Natural killer cell treated with Interleukin-12 subunit alpha and Interleukin-12 subunit beta and Interleukin-15 and Interleukin-18, amount 100 ng/mL, for 72 hours (primary cell): ENCODE measurements around the gene PRUNE1. TPM values are rescaled to one million over a fixed set of nuclear protein-coding genes. Genes with fewer than 3 reads are reported as not detected.
A peak's percentile ranks its signal among the peaks of the same experiment; 100 is the strongest.

Source experiments
- ATAC-seq, 2 donors: fragments of 150-1000 bp; cut with Tn5 transposase in 1 of 2; sonication (Bioruptor Pico), chemical (Tn5 transposase) in 1 of 2; 2 replicates each; pipeline ENCODE4 v1.10.0; 2021
- DNase-seq: peaks from one replicate; pipeline ENCODE4 v3.0.0; 2022; ENCODE audit warnings: low spot score
- H3K27ac Mint-ChIP-seq, 2 donors: 1 replicate in 1 of 2; 2 replicates in 1 of 2; pipeline ENCODE4 v1.8.0; 2022; ENCODE audit warnings: mixed read lengths in 2 of 2, mild to moderate bottlenecking in 1 of 2, moderate library complexity in 1 of 2
- H3K27me3 Mint-ChIP-seq, 2 donors: 1 replicate in 1 of 2; 2 replicates in 1 of 2; pipeline ENCODE4 v1.8.0; 2022; ENCODE audit warnings: mixed read lengths in 2 of 2
- H3K36me3 Mint-ChIP-seq: one replicate; pipeline ENCODE4 v1.8.0; 2022; ENCODE audit warnings: mixed read lengths
- H3K4me1 Mint-ChIP-seq, 2 donors: 1 replicate in 1 of 2; 2 replicates in 1 of 2; pipeline ENCODE4 v1.8.0; 2022; ENCODE audit warnings: low read depth in 2 of 2, mixed read lengths in 2 of 2, mild to moderate bottlenecking in 1 of 2
- H3K4me3 Mint-ChIP-seq: one replicate; pipeline ENCODE4 v1.8.0; 2022; ENCODE audit warnings: mixed read lengths
- H3K9me3 Mint-ChIP-seq: 2 replicates; pipeline ENCODE4 v1.8.0; 2022; ENCODE audit warnings: mixed read lengths
- total RNA-seq, 2 donors: library from RNA; stranded (reverse); gene quantifications; one replicate each; pipeline ENCODE4 v1.2.3, GENCODE V29; 2022

PRUNE1 gene
- total RNA-seq, 2 donors from 2014 or later, result 12.7 to 13.1 TPM

DNA sequence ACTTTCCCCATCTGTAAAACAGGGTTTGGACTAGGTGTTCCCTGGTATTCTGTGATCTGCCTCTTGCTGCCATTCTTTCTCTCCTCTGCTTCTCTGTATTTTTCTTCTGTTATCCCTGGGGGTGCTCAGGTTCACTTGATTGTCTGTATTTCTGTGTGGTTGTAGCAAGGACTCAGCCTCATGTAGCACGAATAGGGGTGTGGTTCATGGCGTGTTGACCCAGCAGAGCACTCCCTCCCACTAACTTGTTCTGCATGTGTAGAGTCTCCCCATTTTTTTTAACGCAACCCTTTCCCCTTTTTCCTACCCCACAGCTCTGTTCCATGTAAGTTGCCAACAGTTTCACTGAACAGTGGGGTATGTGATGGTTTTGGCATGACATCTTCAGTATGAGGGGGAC lies 26.9 kb downstream of the PRUNE1 start:
- H3K9me3 Mint-ChIP-seq, result no peaks in the 10 kb centered on the region
- no peak overlapping the region for H3K27ac Mint-ChIP-seq
- DNase-seq, result no peak
- ATAC-seq, result no peak
- H3K27me3 Mint-ChIP-seq, result no peaks in the 10 kb centered on the region
- peaks cover 28% of the 10 kb centered on the region for H3K36me3 Mint-ChIP-seq
- peaks cover 0 to 2% of the 10 kb centered on the region in 2 donors for H3K4me1 Mint-ChIP-seq
- no peak overlapping the region for H3K4me3 Mint-ChIP-seq

DNA sequence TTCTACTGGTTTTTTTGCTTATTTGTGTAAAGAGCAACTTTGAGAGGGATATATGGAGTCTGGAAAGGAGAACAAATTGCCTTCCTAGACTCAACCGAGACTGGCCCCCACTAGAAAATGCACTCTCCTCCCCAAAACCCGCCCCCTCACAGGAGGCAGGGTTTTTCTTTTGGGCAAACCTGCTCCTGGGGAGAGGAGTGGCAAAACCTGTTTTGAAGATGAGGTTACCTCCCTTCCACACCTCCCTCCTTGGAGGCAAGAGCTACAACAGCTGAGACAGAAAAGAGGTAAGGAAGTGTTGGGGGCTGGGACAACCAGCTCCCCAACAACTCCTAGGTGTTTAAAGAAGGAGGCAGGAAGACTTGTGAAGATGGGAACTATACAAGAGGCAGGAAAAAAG lies 28.1 kb downstream of the PRUNE1 start, which contains the start of gene BNIPL:
BNIPL (plus strand) TSS at position 231 of the 400 bp plus-strand sequence; CDS start at position 371, 140 bp downstream.
- H3K9me3 Mint-ChIP-seq, result no peaks in the 10 kb centered on the region
- H3K4me3 Mint-ChIP-seq, result no peak within 1 kb of the TSS
- H3K27ac Mint-ChIP-seq, result peak within 1 kb of the TSS in 1 of 2 donors; percentile 58
- peaks cover 21% of the 10 kb centered on the region for H3K36me3 Mint-ChIP-seq
- ATAC-seq, result no peak
- H3K4me1 Mint-ChIP-seq, result peaks cover 0 to 2% of the 10 kb centered on the region in 2 donors
- H3K27me3 Mint-ChIP-seq, result no peaks in the 10 kb centered on the region
- DNase-seq, result no peak

DNA sequence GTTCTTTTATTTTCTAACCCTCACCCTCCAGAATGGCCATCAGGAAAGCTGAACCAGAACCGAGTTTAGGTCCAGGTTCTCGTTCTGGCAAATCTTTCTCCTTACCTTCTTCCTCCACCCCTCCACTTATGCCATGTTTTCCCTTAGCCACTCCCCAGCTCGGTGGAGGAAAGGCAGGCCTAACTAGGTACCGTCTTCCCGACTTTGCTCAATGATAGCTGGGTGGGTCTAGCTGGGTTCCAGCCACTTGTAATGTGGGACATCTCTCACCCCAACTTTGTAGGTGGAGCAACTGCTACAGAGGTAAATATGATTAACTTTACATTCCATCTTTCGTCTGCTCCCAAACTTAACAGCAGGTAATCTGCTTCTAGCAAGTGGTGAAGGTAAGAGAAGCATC lies 28.8 kb downstream of the PRUNE1 start:
- no peaks in the 10 kb centered on the region for H3K27me3 Mint-ChIP-seq
- peak overlapping the region in 1 of 2 donors; percentile 58 for H3K27ac Mint-ChIP-seq
- no peak for DNase-seq
- H3K36me3 Mint-ChIP-seq, result peaks cover 17% of the 10 kb centered on the region
- H3K4me3 Mint-ChIP-seq, result no peak overlapping the region
- H3K9me3 Mint-ChIP-seq, result no peaks in the 10 kb centered on the region
- ATAC-seq, result no peak
- peaks cover 0 to 2% of the 10 kb centered on the region in 2 donors for H3K4me1 Mint-ChIP-seq

- H3K4me1 Mint-ChIP-seq, result peaks cover 0 to 2% of the 10 kb centered on the region in 2 donors
- no peak for ATAC-seq
- DNase-seq, result no peak
- H3K4me3 Mint-ChIP-seq, result no peak overlapping the region
- no peaks in the 10 kb centered on the region for H3K27me3 Mint-ChIP-seq
- no peak overlapping the region for H3K27ac Mint-ChIP-seq
- no peaks in the 10 kb centered on the region for H3K9me3 Mint-ChIP-seq
- peaks cover 13% of the 10 kb centered on the region for H3K36me3 Mint-ChIP-seq
Measured at GRCh38 chr1:151039521-151039920, 31.3 kb downstream of the PRUNE1 start.

- Mint-ChIP-seq H3K4me3 (no peak overlapping the region), H3K9me3 (no peaks in the 10 kb centered on the region), H3K36me3 (peaks cover 6% of the 10 kb centered on the region), H3K4me1 (peaks cover 16 to 17% of the 10 kb centered on the region in 2 donors), H3K27me3 (no peaks in the 10 kb centered on the region), H3K27ac (peak overlapping the region in 1 of 2 donors; percentile 10)
- no peak for ATAC-seq
- DNase-seq, result no peak
Measured at GRCh38 chr1:151043163-151043562, 34.9 kb downstream of the PRUNE1 start.

- peak; percentile 80 for DNase-seq
- H3K4me1 Mint-ChIP-seq, result peaks cover 36 to 42% of the 10 kb centered on the region in 2 donors
- ATAC-seq, result peak; percentile 82 to 87
- H3K27me3 Mint-ChIP-seq, result no peaks in the 10 kb centered on the region
- peak within 1 kb of the TSS; percentile 90 for H3K4me3 Mint-ChIP-seq
- H3K36me3 Mint-ChIP-seq, result peaks cover 9% of the 10 kb centered on the region
- H3K27ac Mint-ChIP-seq, result peak within 1 kb of the TSS; percentile 89 to 94
- H3K9me3 Mint-ChIP-seq, result no peaks in the 10 kb centered on the region
Measured at GRCh38 chr1:151047591-151047924, 39.3 kb downstream of the PRUNE1 start, which contains the start of gene C1orf56. C1orf56 (plus strand) TSS chr1:151047751; CDS start chr1:151047848, 97 bp downstream.

- H3K27me3 Mint-ChIP-seq, result no peaks in the 10 kb centered on the region
- peaks cover 9% of the 10 kb centered on the region for H3K36me3 Mint-ChIP-seq
- ATAC-seq, result peak; percentile 82 to 86
- peaks cover 37 to 44% of the 10 kb centered on the region in 2 donors for H3K4me1 Mint-ChIP-seq
- peak overlapping the region; percentile 89 to 94 for H3K27ac Mint-ChIP-seq
- H3K9me3 Mint-ChIP-seq, result no peaks in the 10 kb centered on the region
- peak; percentile 69 for DNase-seq
- H3K4me3 Mint-ChIP-seq, result peak overlapping the region; percentile 90
Measured at GRCh38 chr1:151047925-151048644, 39.8 kb downstream of the PRUNE1 start.

DNA sequence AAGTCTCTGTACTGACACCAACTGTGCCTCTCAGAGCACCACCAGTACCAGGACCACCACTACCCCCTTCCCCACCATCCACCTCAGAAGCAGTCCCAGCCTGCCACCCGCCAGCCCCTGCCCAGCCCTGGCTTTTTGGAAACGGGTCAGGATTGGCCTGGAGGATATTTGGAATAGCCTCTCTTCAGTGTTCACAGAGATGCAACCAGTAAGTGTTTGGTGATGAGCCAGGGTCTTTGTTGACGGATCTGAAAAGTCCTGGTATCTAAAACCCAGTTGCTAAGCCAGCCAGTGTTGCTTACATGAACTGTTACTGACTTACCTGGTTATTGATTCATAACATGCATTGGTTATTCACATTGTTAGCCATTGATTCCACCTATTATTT lies 40.4 kb downstream of the PRUNE1 start:
- no peaks in the 10 kb centered on the region for H3K9me3 Mint-ChIP-seq
- no peaks in the 10 kb centered on the region for H3K27me3 Mint-ChIP-seq
- ATAC-seq, result no peak
- peak overlapping the region; percentile 89 to 94 for H3K27ac Mint-ChIP-seq
- peak overlapping the region; percentile 90 for H3K4me3 Mint-ChIP-seq
- H3K4me1 Mint-ChIP-seq, result peaks cover 37 to 46% of the 10 kb centered on the region in 2 donors
- no peak for DNase-seq
- peaks cover 9% of the 10 kb centered on the region for H3K36me3 Mint-ChIP-seq

GRCh38 chr1:151049458-151049857 lies 41.2 kb downstream of the PRUNE1 start:
- H3K4me1 Mint-ChIP-seq, result peaks cover 45 to 52% of the 10 kb centered on the region in 2 donors
- no peak for ATAC-seq
- DNase-seq, result no peak
- H3K4me3 Mint-ChIP-seq, result no peak overlapping the region
- peak overlapping the region; percentile 26 to 94 for H3K27ac Mint-ChIP-seq
- H3K36me3 Mint-ChIP-seq, result peaks cover 13% of the 10 kb centered on the region
- H3K27me3 Mint-ChIP-seq, result no peaks in the 10 kb centered on the region
- H3K9me3 Mint-ChIP-seq, result no peaks in the 10 kb centered on the region

- H3K4me3 Mint-ChIP-seq, result no peak overlapping the region
- DNase-seq (no peak), ATAC-seq (no peak)
- H3K27ac Mint-ChIP-seq, result peak overlapping the region; percentile 26 to 94
- no peaks in the 10 kb centered on the region for H3K9me3 Mint-ChIP-seq
- H3K4me1 Mint-ChIP-seq, result peaks cover 52 to 58% of the 10 kb centered on the region in 2 donors
- H3K36me3 Mint-ChIP-seq, result peaks cover 20% of the 10 kb centered on the region
- H3K27me3 Mint-ChIP-seq, result no peaks in the 10 kb centered on the region
Measured at GRCh38 chr1:151050051-151050688, 41.9 kb downstream of the PRUNE1 start.

- no peak for DNase-seq
- H3K9me3 Mint-ChIP-seq, result no peaks in the 10 kb centered on the region
- H3K4me1 Mint-ChIP-seq, result peaks cover 60 to 64% of the 10 kb centered on the region in 2 donors
- H3K27me3 Mint-ChIP-seq, result no peaks in the 10 kb centered on the region
- H3K4me3 Mint-ChIP-seq, result no peak overlapping the region
- peak overlapping the region; percentile 26 to 77 for H3K27ac Mint-ChIP-seq
- H3K36me3 Mint-ChIP-seq, result peaks cover 25% of the 10 kb centered on the region
- ATAC-seq, result no peak
Measured at GRCh38 chr1:151051356-151052009, 43.2 kb downstream of the PRUNE1 start.

DNA sequence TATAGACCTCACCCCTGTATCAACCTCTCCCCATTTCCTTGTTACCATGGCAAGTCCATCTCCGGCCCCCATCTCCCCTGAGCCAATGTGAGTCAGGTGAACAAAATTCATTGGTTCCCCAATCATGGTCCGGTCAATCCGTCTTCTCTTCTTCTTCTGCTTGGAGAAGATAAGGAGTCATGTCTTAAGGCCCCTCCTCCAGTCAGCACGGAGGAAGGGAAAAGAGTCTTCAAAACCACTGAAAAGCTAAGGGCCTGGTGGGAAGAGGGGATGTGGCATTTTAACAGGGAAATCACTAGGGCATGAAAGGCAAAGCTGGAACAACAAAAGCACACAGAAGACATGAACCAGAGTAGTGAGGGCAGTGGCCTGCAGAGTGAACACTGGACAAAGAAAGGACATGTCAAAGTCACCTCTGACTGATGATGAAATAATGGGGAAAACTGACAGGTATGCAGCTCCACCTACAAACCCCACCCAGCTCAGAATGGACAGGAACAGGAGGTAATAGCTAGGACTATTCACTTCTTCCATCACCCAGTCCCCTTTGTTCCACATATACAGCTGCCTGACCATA lies 46.8 kb downstream of the PRUNE1 start:
- Mint-ChIP-seq H3K9me3 (no peaks in the 10 kb centered on the region), H3K4me3 (peak overlapping the region; percentile 94), H3K36me3 (peaks cover 51% of the 10 kb centered on the region), H3K27ac (peak overlapping the region; percentile 97 to 99), H3K4me1 (peaks cover 60 to 65% of the 10 kb centered on the region in 2 donors), H3K27me3 (no peaks in the 10 kb centered on the region)
- DNase-seq (no peak), ATAC-seq (no peak)

GRCh38 chr1:151055581-151055980 lies 47.3 kb downstream of the PRUNE1 start:
- H3K36me3 Mint-ChIP-seq, result peaks cover 51% of the 10 kb centered on the region
- DNase-seq (no peak), ATAC-seq (no peak)
- H3K27ac Mint-ChIP-seq, result peak overlapping the region; percentile 97 to 99
- peaks cover 62 to 70% of the 10 kb centered on the region in 2 donors for H3K4me1 Mint-ChIP-seq
- H3K4me3 Mint-ChIP-seq, result peak overlapping the region; percentile 94
- no peaks in the 10 kb centered on the region for H3K27me3 Mint-ChIP-seq
- no peaks in the 10 kb centered on the region for H3K9me3 Mint-ChIP-seq
